Right lobe of liver (tissue), 4 donors: ENCODE data around the gene RPS6KA2.

Experiments
- CTCF ChIP-seq, 4 donors: fragments of 200-600 bp in 3 of 4; fragments of 450-650 bp in 1 of 4; IDR thresholded peaks; one replicate each; pipeline versions ENCODE4 v1.5.1 to v1.8.0; 2016 to 2022; ENCODE audit warnings: antibody characterized with exemption in 4 of 4, mild to moderate bottlenecking in 2 of 4
- POLR2A ChIP-seq: fragments of 450-650 bp; IDR thresholded peaks from one replicate; pipeline ENCODE4 v1.6.1; 2017; ENCODE audit warnings: antibody characterized with exemption, mild to moderate bottlenecking
- donor health status: DM: no; HTN: no; CAD: no.
- donor health status: DM: no; HTN: no; CAD: no.
- donor health status: DM: no; HTN: yes; CAD: no.

- TF ChIP-seq CTCF (IDR thresholded peaks at IDR 0.05), result no peak
- no peak for TF ChIP-seq POLR2A
Observed at GRCh38 chr6:166621114-166621540, 5.9 kb downstream of the RPS6KA2 start.
